ENCODE measurements around the gene ARL5A. TPM values are rescaled to one million over a fixed set of nuclear protein-coding genes. Genes with fewer than 3 reads are reported as not detected.
A peak's percentile ranks its signal among the peaks of the same experiment; 100 is the strongest.

The ARL5A gene
- total and polyA plus RNA-seq, 9 of the 15 experiments (the other 6 are each of a cell fraction or from before 2014, with no cell fraction given) = 16.3 to 117 (median 88.4) TPM

GRCh38 chr2:151776367-151776766, 51.9 kb downstream of the ARL5A start (continued):
- TF ChIP-seq ZNF592 (IDR thresholded peaks at IDR 0.05) = peak; percentile 20; the same call in 1 of the 2 replicates
- TF ChIP-seq CTCF (IDR thresholded peaks at IDR 0.05 in 2 of 3, conservative IDR thresholded peaks at IDR 0.05 in 1 of 3; ENCODE audit: insufficient read depth in 2 of 3, low read depth in 1 of 3, low read length in 3 of 3) = 0 out of 6 replicates have a peak, but pooled peaks of 1 of the 3 experiments have one; percentile 2
- no peak for TF ChIP-seq CTBP1 (IDR thresholded peaks at IDR 0.05; ENCODE audit: borderline replicate concordance)
- 0 out of 2 replicates have a peak, but pooled peaks have one; percentile 33 for TF ChIP-seq SOX6 (IDR thresholded peaks at IDR 0.05)
- no peak for TF ChIP-seq TCF15 (CRISPR knock-in tag; IDR thresholded peaks at IDR 0.05)
- TF ChIP-seq CBFA2T3 (IDR thresholded peaks at IDR 0.05) = peak; percentile 73
- TF ChIP-seq CBFA2T2 (conservative IDR thresholded peaks at IDR 0.05) = peak; percentile 41; the same call in 1 of the 2 replicates
- no peak for TF ChIP-seq ATF1 (CRISPR knock-in tag; IDR thresholded peaks at IDR 0.05)
- no peak for TF ChIP-seq ATF1 (tag; IDR thresholded peaks at IDR 0.05)
- TF ChIP-seq MGA (IDR thresholded peaks at IDR 0.05) = no peak
- TF ChIP-seq KDM1A (IDR thresholded peaks at IDR 0.05) = 0 out of 4 replicates have a peak, but pooled peaks of 1 of the 2 experiments have one; percentile 38

Data from K562 (cell line).